Iris pigment epithelial cell (primary cell): ENCODE measurements around the gene CLIC5.

Source experiments
- DNase-seq: peaks from one replicate; pipeline ENCODE4 v3.0.0-alpha.2; 2011; ENCODE audit warnings: low read depth

The CLIC5 gene

GRCh38 chr6:45997875-45998506, 17.7 kb downstream of the CLIC5 start:
- DNase-seq = no peak

- DNase-seq = no peak
These were observed 24.5 kb downstream of the CLIC5 start for GRCh38 chr6:45991189-45991588.

- DNase-seq = no peak
These were observed 25.5 kb downstream of the CLIC5 start for GRCh38 chr6:45990162-45990561.

GRCh38 chr6:45988635-45989034, 27.0 kb downstream of the CLIC5 start:
- DNase-seq = no peak

GRCh38 chr6:45987856-45988255, 27.8 kb downstream of the CLIC5 start:
- no peak for DNase-seq

- DNase-seq = no peak
These were observed 28.9 kb downstream of the CLIC5 start for GRCh38 chr6:45986746-45987274.

- no peak for DNase-seq
These were observed 30.8 kb downstream of the CLIC5 start for GRCh38 chr6:45984788-45985425.

GRCh38 chr6:45984347-45984746, 31.3 kb downstream of the CLIC5 start:
- no peak for DNase-seq

- no peak for DNase-seq
These were observed 32.6 kb downstream of the CLIC5 start for GRCh38 chr6:45983062-45983461.

- no peak for DNase-seq
These were observed 33.2 kb downstream of the CLIC5 start for GRCh38 chr6:45982280-45983036.

- no peak for DNase-seq
These were observed 34.6 kb downstream of the CLIC5 start for GRCh38 chr6:45981046-45981445.

GRCh38 chr6:45979311-45979710, 36.3 kb downstream of the CLIC5 start:
- DNase-seq = no peak

GRCh38 chr6:45974596-45974995, 41.1 kb downstream of the CLIC5 start:
- no peak for DNase-seq

GRCh38 chr6:45972795-45973503, 42.7 kb downstream of the CLIC5 start:
- no peak for DNase-seq

GRCh38 chr6:45971287-45971686, 44.4 kb downstream of the CLIC5 start:
- no peak for DNase-seq

GRCh38 chr6:45970326-45970725, 45.3 kb downstream of the CLIC5 start:
- no peak for DNase-seq

- DNase-seq = no peak
These were observed 45.8 kb downstream of the CLIC5 start for GRCh38 chr6:45969883-45970282.

GRCh38 chr6:45969026-45969425, 46.6 kb downstream of the CLIC5 start:
- no peak for DNase-seq

- DNase-seq = no peak
These were observed 48.3 kb downstream of the CLIC5 start for GRCh38 chr6:45967363-45967762.

GRCh38 chr6:45966797-45967196, 48.9 kb downstream of the CLIC5 start:
- DNase-seq = no peak

- DNase-seq = no peak
These were observed 49.3 kb downstream of the CLIC5 start for GRCh38 chr6:45966340-45966739.

- peak; percentile 55 for DNase-seq
These were observed 49.9 kb downstream of the CLIC5 start for GRCh38 chr6:45965792-45966191.
